Measurements from ENCODE around the gene GPR158. TPM values are rescaled to one million over a fixed set of nuclear protein-coding genes. Genes with fewer than 3 reads are reported as not detected.

The GPR158 gene
- under 1 TPM in 2 of 4 donors, not detected in 2; 0.07 to 0.27 TPM for total RNA-seq

DNA sequence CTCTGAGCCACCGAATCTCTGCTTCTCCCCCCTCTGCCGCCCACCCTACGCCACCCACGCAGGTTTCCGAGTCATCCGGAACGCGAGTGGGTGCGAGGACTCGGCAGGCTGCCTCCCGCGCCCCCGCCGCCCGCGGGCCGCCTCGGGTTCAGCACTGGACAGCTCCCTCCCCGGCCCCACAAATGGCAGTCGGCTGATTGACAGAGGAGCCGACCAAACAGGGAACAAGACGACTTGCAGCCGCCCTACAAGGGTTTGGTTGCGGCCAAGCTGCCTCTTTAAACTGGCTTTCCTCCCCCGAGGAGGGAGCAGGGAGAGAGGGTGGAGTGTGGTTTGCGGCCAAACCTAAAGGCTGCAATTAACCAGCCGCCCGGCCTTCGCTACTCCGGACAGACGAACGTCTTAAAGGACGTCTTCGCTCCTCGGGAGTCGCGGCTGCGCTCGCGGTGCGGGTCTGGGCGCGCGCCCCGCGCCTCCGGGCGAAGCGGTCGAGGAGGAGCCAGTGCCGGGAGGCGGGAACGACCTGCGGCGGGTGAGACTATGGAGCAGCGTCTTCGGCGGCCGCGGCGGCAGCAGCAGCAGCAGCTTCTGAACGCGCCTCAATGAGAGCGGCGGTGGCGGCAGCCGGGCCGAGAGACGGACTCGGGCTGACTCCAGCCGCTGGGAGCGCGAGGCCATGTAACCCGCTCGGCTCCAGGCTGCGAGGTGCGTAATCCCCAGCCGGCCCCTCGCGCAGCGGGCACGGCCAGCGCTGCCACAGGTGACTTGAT lies at the start of gene GPR158:
Gene GPR158, plus strand, starts transcription at position 541 of the 770 bp plus-strand sequence. CDS start 420 bp downstream, outside the sequence.
- TF ChIP-seq POLR2A (IDR thresholded peaks at IDR 0.05) (no peak), EP300 (IDR thresholded peaks at IDR 0.05) (no peak), POLR2AphosphoS5 (IDR thresholded peaks at IDR 0.05) (peak; percentile 6)
- TF ChIP-seq, protein P1, sequence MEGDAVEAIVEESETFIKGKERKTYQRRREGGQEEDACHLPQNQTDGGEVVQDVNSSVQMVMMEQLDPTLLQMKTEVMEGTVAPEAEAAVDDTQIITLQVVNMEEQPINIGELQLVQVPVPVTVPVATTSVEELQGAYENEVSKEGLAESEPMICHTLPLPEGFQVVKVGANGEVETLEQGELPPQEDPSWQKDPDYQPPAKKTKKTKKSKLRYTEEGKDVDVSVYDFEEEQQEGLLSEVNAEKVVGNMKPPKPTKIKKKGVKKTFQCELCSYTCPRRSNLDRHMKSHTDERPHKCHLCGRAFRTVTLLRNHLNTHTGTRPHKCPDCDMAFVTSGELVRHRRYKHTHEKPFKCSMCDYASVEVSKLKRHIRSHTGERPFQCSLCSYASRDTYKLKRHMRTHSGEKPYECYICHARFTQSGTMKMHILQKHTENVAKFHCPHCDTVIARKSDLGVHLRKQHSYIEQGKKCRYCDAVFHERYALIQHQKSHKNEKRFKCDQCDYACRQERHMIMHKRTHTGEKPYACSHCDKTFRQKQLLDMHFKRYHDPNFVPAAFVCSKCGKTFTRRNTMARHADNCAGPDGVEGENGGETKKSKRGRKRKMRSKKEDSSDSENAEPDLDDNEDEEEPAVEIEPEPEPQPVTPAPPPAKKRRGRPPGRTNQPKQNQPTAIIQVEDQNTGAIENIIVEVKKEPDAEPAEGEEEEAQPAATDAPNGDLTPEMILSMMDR (IDR thresholded peaks at IDR 0.05): no peak
- no peak within 1 kb of the TSS for H3K27ac ChIP-seq
- H3K4me1 ChIP-seq: peaks cover 0 to 28% (median 2%) of the 10 kb centered on the region in 3 donors
- ATAC-seq: peak; percentile 83
- H3K27me3 ChIP-seq: peaks cover 77% of the 10 kb centered on the region
- no CpG with 5 or more reads among the region's 83 CpGs for WGBS, 2 donors (ENCODE audit: low coverage in 1 of 2)
- no peaks in the 10 kb centered on the region for H3K9me3 ChIP-seq
- H3K36me3 ChIP-seq: no peaks in the 10 kb centered on the region
- H3K4me3 ChIP-seq: peak within 1 kb of the TSS; percentile 12 to 53

- no peak overlapping the region for H3K4me3 ChIP-seq
- TF ChIP-seq POLR2AphosphoS5 (IDR thresholded peaks at IDR 0.05) (no peak), EP300 (IDR thresholded peaks at IDR 0.05) (no peak), POLR2A (IDR thresholded peaks at IDR 0.05) (no peak)
- TF ChIP-seq, protein P1 (IDR thresholded peaks at IDR 0.05): no peak
- H3K36me3 ChIP-seq: no peaks in the 10 kb centered on the region
- H3K27me3 ChIP-seq: peaks cover 6% of the 10 kb centered on the region
- no peak overlapping the region for H3K27ac ChIP-seq
- no peak for ATAC-seq
- no peaks in the 10 kb centered on the region for H3K4me1 ChIP-seq
- WGBS, 2 donors (ENCODE audit: low coverage in 1 of 2): 67% methylated on average over 1 of the region's 7 CpGs; no CpG with 5 or more reads in 1 of the 2 donors
- no peaks in the 10 kb centered on the region for H3K9me3 ChIP-seq
Measured at GRCh38 chr10:25125201-25125611, 49.6 kb upstream of the GPR158 start.

DNA sequence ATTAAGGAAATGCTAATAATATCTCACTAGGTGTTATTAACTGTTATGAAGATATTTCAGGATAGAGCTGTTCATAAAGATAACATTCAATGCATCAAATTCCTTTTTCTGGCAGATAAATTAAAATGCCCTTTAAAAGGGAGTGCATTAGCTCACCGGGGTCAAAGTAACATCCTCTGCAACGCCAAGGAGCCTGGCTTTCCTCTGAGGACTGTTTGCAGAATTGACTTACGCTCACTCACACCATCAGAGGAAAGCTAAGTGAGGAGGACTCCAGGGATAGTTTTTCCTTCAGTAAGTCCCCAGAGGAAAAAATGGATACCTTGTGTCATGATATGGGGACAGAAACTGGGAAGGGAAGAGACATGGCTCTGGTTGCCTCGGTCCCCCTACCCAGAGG lies 45.2 kb upstream of the GPR158 start:
- Histone ChIP-seq H3K36me3 (no peaks in the 10 kb centered on the region), H3K4me3 (no peak overlapping the region), H3K9me3 (peaks cover 0 to 12% (median 0%) of the 10 kb centered on the region in 3 donors), H3K4me1 (no peaks in the 10 kb centered on the region), H3K27ac (no peak overlapping the region), H3K27me3 (peaks cover 6% of the 10 kb centered on the region)
- TF ChIP-seq POLR2A (IDR thresholded peaks at IDR 0.05) (no peak), EP300 (IDR thresholded peaks at IDR 0.05) (no peak), POLR2AphosphoS5 (IDR thresholded peaks at IDR 0.05) (no peak)
- TF ChIP-seq, protein P1 (IDR thresholded peaks at IDR 0.05): no peak
- WGBS, 2 donors (ENCODE audit: low coverage in 1 of 2): 56 to 69% methylated on average over 3 to 4 of the region's 4 CpGs
- ATAC-seq: no peak

DNA sequence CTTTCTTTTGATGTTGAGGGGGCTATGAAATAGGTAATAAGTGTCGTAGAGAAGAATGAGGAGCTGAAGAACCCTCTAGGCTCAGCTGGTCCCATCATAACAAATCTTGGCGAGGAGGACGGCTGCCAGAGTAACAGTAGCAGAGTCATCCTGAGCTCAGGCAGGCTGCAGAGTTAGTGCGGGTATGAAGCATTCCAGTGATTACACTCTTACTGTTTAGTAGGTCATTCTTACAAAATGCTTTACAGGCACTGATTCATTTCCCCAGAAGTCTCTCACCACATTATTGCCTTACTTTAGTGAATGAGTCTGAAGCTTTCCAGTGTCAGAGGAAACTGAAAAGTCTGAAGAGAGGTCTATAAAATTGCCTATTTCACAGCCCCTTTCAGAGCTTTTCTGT lies 43.9 kb upstream of the GPR158 start:
- H3K36me3 ChIP-seq: no peaks in the 10 kb centered on the region
- H3K9me3 ChIP-seq: peaks cover 0 to 12% (median 0%) of the 10 kb centered on the region in 3 donors
- ATAC-seq: no peak
- no peak overlapping the region for H3K4me3 ChIP-seq
- no peaks in the 10 kb centered on the region for H3K4me1 ChIP-seq
- no peak overlapping the region for H3K27ac ChIP-seq
- WGBS, 2 donors (ENCODE audit: low coverage in 1 of 2): 51 to 67% methylated on average over 3 of the region's 4 CpGs
- H3K27me3 ChIP-seq: no peaks in the 10 kb centered on the region
- TF ChIP-seq, protein P1 (IDR thresholded peaks at IDR 0.05): no peak
- no peak for TF ChIP-seq EP300 (IDR thresholded peaks at IDR 0.05)
- TF ChIP-seq POLR2A (IDR thresholded peaks at IDR 0.05): no peak
- TF ChIP-seq POLR2AphosphoS5 (IDR thresholded peaks at IDR 0.05): no peak
